ENCODE measurements around the gene GPATCH8.

DNA sequence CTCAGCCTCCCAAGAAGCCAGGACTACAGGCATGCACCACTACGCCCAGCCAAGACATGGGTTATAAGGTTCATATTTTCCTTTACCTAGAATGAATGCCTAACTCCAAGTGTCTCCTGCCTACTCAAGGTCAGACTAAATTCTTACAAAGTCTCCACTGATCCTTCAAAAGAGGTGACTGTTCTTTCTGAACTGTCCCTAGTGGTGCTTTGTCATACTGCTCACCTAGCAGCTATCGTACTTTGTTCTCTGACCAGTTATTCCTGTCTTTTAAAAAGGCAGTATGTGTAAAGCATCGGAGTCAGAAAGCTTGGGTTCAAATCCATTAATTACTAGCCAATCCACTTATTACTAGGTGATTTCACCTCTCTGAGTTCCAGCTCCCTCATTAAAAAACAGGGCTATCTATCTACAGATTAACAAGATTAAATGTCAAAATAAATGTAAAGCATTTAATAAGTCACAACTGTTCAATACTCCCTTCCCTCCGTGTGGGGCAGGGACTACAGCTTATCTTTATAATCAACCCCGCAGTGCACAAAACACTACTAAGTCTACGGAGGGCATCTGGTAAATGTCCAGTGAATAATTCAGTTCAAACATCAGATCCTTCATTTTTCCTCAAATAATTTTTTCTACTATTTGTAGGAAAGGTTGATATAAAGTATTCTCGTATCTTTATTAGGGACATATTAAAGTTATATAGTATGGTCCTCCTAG, 93.7 kb downstream of the GPATCH8 start:
- TF ChIP-seq, protein P1, sequence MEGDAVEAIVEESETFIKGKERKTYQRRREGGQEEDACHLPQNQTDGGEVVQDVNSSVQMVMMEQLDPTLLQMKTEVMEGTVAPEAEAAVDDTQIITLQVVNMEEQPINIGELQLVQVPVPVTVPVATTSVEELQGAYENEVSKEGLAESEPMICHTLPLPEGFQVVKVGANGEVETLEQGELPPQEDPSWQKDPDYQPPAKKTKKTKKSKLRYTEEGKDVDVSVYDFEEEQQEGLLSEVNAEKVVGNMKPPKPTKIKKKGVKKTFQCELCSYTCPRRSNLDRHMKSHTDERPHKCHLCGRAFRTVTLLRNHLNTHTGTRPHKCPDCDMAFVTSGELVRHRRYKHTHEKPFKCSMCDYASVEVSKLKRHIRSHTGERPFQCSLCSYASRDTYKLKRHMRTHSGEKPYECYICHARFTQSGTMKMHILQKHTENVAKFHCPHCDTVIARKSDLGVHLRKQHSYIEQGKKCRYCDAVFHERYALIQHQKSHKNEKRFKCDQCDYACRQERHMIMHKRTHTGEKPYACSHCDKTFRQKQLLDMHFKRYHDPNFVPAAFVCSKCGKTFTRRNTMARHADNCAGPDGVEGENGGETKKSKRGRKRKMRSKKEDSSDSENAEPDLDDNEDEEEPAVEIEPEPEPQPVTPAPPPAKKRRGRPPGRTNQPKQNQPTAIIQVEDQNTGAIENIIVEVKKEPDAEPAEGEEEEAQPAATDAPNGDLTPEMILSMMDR (conservative IDR thresholded peaks at IDR 0.05; ENCODE audit: low read length), result 0 out of 2 replicates have a peak, but pooled peaks have one; percentile 21
- no peak for TF ChIP-seq EZH2phosphoT487 (IDR thresholded peaks at IDR 0.05; ENCODE audit: borderline replicate concordance)
